LNCaP clone FGC (cell line): Measurements from ENCODE around the gene BMX.

Experiments
- DNase-seq: peaks from one replicate; pipeline ENCODE4 v3.0.0-alpha.2; 2011; ENCODE audit warnings: low read depth
- H3K4me3 ChIP-seq: 2 replicates; pipeline ENCODE4 v1.5.1; 2011; ENCODE audit warnings: mild to moderate bottlenecking, low read depth, low read length, control low read depth
- CTCF ChIP-seq: IDR thresholded peaks from 2 replicates; pipeline ENCODE4 v1.5.1; 2012; ENCODE audit warnings: mild to moderate bottlenecking; ENCODE audit not compliant: control insufficient read depth, insufficient read depth; ENCODE audit errors: extremely low read depth

Gene BMX

DNA sequence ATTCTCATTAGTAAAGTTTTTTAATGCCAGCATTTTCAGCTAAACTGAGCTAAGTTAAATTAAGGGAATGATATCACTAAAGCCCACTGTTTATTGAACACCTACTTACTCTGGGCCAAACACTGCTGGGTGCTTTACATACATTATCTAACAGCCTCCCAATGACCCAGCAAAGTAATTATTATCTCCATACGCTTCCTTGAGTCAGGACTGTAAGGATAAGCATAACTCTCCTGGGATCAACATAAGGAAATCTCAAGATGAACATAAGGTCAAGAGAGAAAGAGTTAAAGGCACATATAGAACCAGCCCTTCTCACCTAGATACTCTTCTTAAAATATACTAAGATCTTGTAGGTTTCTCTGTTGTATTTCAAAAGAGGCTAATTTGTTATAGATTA is 13.7 kb downstream of the BMX start:
- TF ChIP-seq CTCF, result no peak
- no peak overlapping the region for H3K4me3 ChIP-seq
- no peak for DNase-seq

DNA sequence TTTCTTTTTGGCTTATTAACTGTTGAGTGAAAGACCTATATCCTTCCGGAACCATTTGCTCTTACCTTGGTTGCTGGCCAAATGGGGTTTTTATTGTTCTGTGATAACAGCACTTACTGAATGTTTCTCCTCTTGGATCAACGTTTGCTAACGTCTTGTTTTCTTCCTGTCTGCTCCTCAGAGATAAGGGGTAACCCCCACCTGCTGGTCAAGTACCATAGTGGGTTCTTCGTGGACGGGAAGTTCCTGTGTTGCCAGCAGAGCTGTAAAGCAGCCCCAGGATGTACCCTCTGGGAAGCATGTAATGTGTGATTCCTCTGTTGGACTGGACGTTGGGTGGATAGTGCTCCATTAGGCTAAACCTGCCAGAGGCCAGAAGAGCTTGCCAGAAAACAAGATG is 15.3 kb downstream of the BMX start:
- DNase-seq, result no peak
- TF ChIP-seq CTCF, result no peak
- H3K4me3 ChIP-seq, result no peak overlapping the region

- no peak overlapping the region for H3K4me3 ChIP-seq
- no peak for TF ChIP-seq CTCF
- no peak for DNase-seq
Measured at GRCh38 chrX:15522464-15522863, 21.9 kb downstream of the BMX start.

DNA sequence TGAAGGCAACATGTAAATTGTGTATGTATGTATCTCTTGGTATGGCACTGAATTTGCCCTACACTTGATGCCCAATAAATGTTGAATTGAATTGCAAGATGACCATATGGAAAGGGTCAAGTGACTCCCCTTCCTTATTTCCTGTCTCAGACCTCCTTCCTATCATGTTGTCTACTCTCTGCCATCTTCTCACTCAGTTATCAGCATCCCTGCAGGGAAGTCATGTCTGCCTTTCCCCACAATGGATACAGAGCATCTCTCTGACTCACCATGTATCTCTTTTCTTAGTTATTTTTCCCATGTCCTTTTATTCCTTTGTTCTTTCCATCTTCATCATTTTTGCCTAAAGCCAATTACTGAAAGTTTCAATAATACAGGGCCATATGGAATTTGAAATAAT is 22.5 kb downstream of the BMX start:
- DNase-seq, result no peak
- H3K4me3 ChIP-seq, result no peak overlapping the region
- TF ChIP-seq CTCF, result no peak

- no peak overlapping the region for H3K4me3 ChIP-seq
- DNase-seq, result no peak
- TF ChIP-seq CTCF, result no peak
Measured at GRCh38 chrX:15524417-15524816, 23.8 kb downstream of the BMX start.

- no peak for DNase-seq
- TF ChIP-seq CTCF, result no peak
- H3K4me3 ChIP-seq, result no peak overlapping the region
Measured at GRCh38 chrX:15525664-15526416, 25.2 kb downstream of the BMX start.

GRCh38 chrX:15529165-15529564 is 28.6 kb downstream of the BMX start:
- no peak for TF ChIP-seq CTCF
- DNase-seq, result no peak

More at GRCh38 chrX:15529165-15529564, 28.6 kb downstream of the BMX start:
- H3K4me3 ChIP-seq, result no peak overlapping the region
